GM18861 (cell line): Measurements from ENCODE around the gene AGPAT2.
"Not testable (repeated sequence)": the region's sequence is repeated elsewhere in the genome, so short reads cannot be mapped to it uniquely, and the experiment has no call there.

Source experiments
- ATAC-seq: cut with Tn5 transposase; IDR thresholded peaks from one replicate; pipeline ENCODE4 v1.9.1; 2021; ENCODE audit not compliant: unreplicated experiment

Gene AGPAT2

GRCh38 chr9:136650021-136650420, 37.2 kb downstream of the AGPAT2 start:
- no peak for ATAC-seq

GRCh38 chr9:136648751-136649150, 38.5 kb downstream of the AGPAT2 start:
- no peak for ATAC-seq

GRCh38 chr9:136646827-136647711, 40.2 kb downstream of the AGPAT2 start:
- ATAC-seq: no peak

- ATAC-seq: no peak
Measured at GRCh38 chr9:136645903-136646754, 41.1 kb downstream of the AGPAT2 start.

- no peak for ATAC-seq
Measured at GRCh38 chr9:136645352-136645902, 41.8 kb downstream of the AGPAT2 start.

- no peak for ATAC-seq
Measured at GRCh38 chr9:136644593-136645351, 42.5 kb downstream of the AGPAT2 start.

- no peak for ATAC-seq
Measured at GRCh38 chr9:136644343-136644592, 43.0 kb downstream of the AGPAT2 start.

- ATAC-seq: no peak
Measured at GRCh38 chr9:136643596-136644342, 43.5 kb downstream of the AGPAT2 start.

GRCh38 chr9:136642439-136642921, 44.8 kb downstream of the AGPAT2 start:
- ATAC-seq: no peak

GRCh38 chr9:136640171-136641111, 46.8 kb downstream of the AGPAT2 start:
- ATAC-seq: no peak

- no peak for ATAC-seq
Measured at GRCh38 chr9:136634904-136635303, 52.4 kb downstream of the AGPAT2 start.

GRCh38 chr9:136632491-136633106, 54.7 kb downstream of the AGPAT2 start:
- ATAC-seq: not testable (repeated sequence)

GRCh38 chr9:136632072-136632471, 55.2 kb downstream of the AGPAT2 start:
- not testable (repeated sequence) for ATAC-seq

GRCh38 chr9:136631038-136632000, 55.9 kb downstream of the AGPAT2 start:
- ATAC-seq: no peak

GRCh38 chr9:136630662-136630992, 56.6 kb downstream of the AGPAT2 start:
- no peak for ATAC-seq

GRCh38 chr9:136629879-136630661, 57.2 kb downstream of the AGPAT2 start:
- ATAC-seq: no peak
